ENCODE measurements around the gene EIF2S3. TPM values are rescaled to one million over a fixed set of nuclear protein-coding genes. Genes with fewer than 3 reads are reported as not detected.

The EIF2S3 gene
- total RNA-seq, 3 donors from 2014 or later = 113 to 157 (median 136) TPM

GRCh38 chrX:24023972-24024669 is 30.6 kb upstream of the EIF2S3 start:
- intact Hi-C loops (cut with DNase I, micrococcal nuclease) = no loop called here
- H3K4me3 ChIP-seq = peak overlapping the region; percentile 59
- no peaks in the 10 kb centered on the region for H3K4me1 ChIP-seq (ENCODE audit: low read depth)
- no peak for ATAC-seq
- DNase-seq = no peak
- TF ChIP-seq, protein P1, sequence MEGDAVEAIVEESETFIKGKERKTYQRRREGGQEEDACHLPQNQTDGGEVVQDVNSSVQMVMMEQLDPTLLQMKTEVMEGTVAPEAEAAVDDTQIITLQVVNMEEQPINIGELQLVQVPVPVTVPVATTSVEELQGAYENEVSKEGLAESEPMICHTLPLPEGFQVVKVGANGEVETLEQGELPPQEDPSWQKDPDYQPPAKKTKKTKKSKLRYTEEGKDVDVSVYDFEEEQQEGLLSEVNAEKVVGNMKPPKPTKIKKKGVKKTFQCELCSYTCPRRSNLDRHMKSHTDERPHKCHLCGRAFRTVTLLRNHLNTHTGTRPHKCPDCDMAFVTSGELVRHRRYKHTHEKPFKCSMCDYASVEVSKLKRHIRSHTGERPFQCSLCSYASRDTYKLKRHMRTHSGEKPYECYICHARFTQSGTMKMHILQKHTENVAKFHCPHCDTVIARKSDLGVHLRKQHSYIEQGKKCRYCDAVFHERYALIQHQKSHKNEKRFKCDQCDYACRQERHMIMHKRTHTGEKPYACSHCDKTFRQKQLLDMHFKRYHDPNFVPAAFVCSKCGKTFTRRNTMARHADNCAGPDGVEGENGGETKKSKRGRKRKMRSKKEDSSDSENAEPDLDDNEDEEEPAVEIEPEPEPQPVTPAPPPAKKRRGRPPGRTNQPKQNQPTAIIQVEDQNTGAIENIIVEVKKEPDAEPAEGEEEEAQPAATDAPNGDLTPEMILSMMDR (IDR thresholded peaks at IDR 0.05) = no peak
- no peaks in the 10 kb centered on the region for H3K36me3 ChIP-seq (ENCODE audit: low read depth)
- H3K9me3 ChIP-seq = no peaks in the 10 kb centered on the region

DNA sequence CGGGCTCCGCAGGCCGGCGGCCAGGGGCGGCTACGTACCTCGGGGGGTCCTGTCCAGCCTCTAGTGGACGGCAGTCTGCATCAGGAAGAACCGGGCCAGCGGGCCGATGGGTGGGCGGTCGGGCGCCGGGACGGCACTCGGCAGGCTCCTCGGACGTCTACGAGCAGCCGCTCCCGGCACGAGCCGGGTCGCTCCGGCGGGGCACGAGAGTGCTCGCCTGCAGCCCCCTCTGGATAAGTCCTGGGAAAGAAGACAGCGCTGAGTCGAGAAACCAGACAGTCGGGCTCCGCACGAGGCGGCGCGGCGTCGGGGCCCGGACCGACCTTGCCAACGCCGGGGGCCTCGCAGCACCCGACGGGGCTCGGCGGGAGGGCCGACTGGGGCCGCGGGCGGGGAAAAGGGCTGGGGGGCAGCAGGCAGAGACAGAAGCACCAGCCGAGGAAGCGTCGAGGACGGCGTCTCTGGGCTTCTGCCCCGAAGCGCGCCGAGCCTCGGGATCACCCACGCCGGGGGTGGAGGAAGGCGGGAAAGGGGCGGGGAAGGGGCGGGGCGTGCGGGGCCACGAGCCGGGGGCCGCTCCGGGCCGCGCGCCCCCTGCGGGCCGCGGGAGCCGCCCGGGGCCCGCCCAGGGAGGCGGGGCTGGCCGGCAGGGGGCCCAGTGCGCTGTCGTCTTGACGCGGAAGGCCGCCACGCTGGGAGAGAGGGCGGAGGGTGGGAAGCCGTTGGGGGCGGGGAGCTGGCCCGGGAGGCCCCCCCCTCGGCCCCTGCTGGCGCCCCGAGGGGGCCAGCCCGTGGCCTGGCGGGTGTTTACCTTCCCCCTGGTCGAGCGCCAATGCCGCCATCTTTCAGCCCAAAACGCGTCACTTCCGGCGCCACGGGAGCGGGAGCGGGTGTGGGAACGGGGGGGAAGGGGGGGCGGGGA is 29.7 kb upstream of the EIF2S3 start:
- H3K4me1 ChIP-seq (ENCODE audit: low read depth) = no peaks in the 10 kb centered on the region
- H3K9me3 ChIP-seq = no peaks in the 10 kb centered on the region
- intact Hi-C loops (cut with DNase I, micrococcal nuclease) = no loop called here
- DNase-seq (peak; percentile 85 to 90 (median 88)), ATAC-seq (peak; percentile 96)
- peak overlapping the region; percentile 59 for H3K4me3 ChIP-seq
- no peaks in the 10 kb centered on the region for H3K36me3 ChIP-seq (ENCODE audit: low read depth)
- TF ChIP-seq, protein P1 (IDR thresholded peaks at IDR 0.05) = peak; percentile 12

DNA sequence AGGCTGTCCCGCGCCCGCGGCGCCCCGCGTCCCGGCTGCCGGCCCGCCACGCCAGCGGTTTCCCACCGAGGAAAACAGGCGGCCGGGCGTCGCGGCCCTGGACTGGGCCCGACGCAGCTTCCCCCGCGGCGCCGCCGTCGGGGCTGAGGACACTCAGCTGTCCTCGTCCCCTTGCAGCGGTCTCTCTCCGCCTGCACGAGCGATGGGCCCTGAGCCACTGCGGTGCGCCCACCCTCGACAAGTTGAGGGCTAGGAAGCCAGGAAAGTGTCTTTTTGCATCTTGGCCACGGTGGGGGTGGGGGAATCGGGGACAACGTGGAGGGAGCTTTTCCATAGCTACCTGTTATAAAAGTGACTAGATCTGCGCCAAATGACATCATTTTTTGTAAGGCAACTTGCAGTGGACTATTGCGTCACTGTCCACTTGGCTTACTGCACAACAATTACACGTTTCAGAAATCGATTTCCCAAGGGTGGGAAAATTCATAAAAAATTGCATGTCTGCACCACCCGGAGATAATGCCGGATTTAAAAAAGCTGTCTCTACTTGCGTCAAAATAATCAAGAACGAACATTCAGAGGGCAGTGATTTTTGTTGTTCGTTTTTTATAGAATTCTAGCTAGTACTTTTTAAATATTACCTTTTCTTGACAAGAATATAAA is 28.9 kb upstream of the EIF2S3 start:
- ATAC-seq = peak; percentile 42
- Histone ChIP-seq H3K9me3 (no peaks in the 10 kb centered on the region), H3K36me3 (ENCODE audit: low read depth) (no peaks in the 10 kb centered on the region), H3K4me3 (peak overlapping the region; percentile 22), H3K4me1 (ENCODE audit: low read depth) (no peaks in the 10 kb centered on the region)
- TF ChIP-seq, protein P1 (IDR thresholded peaks at IDR 0.05) = no peak
- DNase-seq = no peak
- intact Hi-C loops (cut with DNase I, micrococcal nuclease) = no loop called here

DNA sequence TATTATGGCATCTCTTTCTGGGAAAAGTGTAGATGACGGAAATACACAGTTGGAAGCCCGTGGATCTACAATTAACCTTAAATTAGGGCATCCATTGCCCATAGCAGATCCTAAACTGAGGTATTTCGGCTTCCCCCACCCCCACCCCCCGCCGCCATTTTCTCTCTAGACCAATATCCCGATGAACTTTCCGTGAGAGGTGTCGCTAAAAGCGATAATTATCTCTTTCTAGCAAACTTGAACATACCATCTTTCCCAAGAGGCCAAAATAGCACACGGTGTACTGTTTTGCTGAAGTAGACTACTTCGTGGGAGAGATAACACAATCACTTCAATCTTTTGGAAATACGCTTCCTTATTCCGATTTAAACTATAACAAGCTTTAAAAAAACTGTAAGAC is 28.3 kb upstream of the EIF2S3 start:
- ATAC-seq = no peak
- intact Hi-C loops (cut with DNase I, micrococcal nuclease) = no loop called here
- H3K4me1 ChIP-seq (ENCODE audit: low read depth) = no peaks in the 10 kb centered on the region
- TF ChIP-seq, protein P1 (IDR thresholded peaks at IDR 0.05) = no peak
- DNase-seq = no peak
- no peaks in the 10 kb centered on the region for H3K36me3 ChIP-seq (ENCODE audit: low read depth)
- H3K4me3 ChIP-seq = no peak overlapping the region
- H3K9me3 ChIP-seq = no peaks in the 10 kb centered on the region

DNA sequence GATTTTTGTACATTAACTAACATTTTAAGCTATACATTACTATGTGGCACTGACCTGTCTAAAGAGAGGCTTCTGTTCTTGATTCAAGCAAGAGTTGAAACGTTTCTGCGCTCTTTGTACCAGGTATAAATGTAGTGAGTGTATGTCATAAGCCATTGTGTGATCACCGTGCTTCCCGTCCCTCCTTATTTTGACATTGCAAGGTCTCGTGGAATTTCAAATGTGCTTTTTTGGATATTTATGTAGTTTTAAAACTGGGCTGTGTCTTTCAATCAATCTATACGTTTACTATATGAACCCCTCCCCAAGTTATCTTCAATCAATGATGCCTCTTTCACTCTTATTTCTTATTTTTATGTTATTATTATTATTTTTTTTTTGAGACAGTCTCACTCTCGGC is 27.7 kb upstream of the EIF2S3 start, which contains the start of gene KLHL15:
KLHL15 (minus strand) TSS at position 101 of the 400 bp plus-strand sequence. CDS start 20,493 bp downstream, outside the sequence.
- ATAC-seq (no peak), DNase-seq (no peak)
- TF ChIP-seq, protein P1 (IDR thresholded peaks at IDR 0.05) = no peak
- Histone ChIP-seq H3K9me3 (no peaks in the 10 kb centered on the region), H3K4me3 (no peak within 1 kb of the TSS), H3K36me3 (ENCODE audit: low read depth) (no peaks in the 10 kb centered on the region), H3K4me1 (ENCODE audit: low read depth) (no peaks in the 10 kb centered on the region)
- intact Hi-C loops (cut with DNase I, micrococcal nuclease) = no loop called here

Measured in mucosa of descending colon (tissue), 3 donors.